Upper lobe of left lung (tissue), 6 donors: ENCODE results near the gene ADAMTSL2. TPM values are rescaled to one million over a fixed set of nuclear protein-coding genes. Genes with fewer than 3 reads are reported as not detected.

Experiments
- ATAC-seq, 2 donors: fragments of 200-7000 bp; cut with Tn5 transposase; one replicate each; pipeline ENCODE4 v1.9.1; 2022; ENCODE audit warnings: mild to moderate bottlenecking in 2 of 2, moderate library complexity in 2 of 2; ENCODE audit not compliant: low FRiP score in 2 of 2
- DNase-seq, 2 donors: peaks; one replicate each; pipeline ENCODE4 v3.0.0-alpha.2; 2019 to 2020
- H3K27ac ChIP-seq, 4 donors: fragments of 200-600 bp; sonication (generic); one replicate each; pipeline ENCODE4 v1.5.1; 2016 to 2019
- H3K27me3 ChIP-seq, 4 donors: fragments of 200-600 bp; sonication (generic); one replicate each; pipeline ENCODE4 v1.5.1; 2017 to 2019
- H3K36me3 ChIP-seq, 4 donors: fragments of 200-600 bp; sonication (generic); one replicate each; pipeline ENCODE4 v1.5.1; 2016 to 2019
- H3K4me1 ChIP-seq, 4 donors: fragments of 200-600 bp; sonication (generic); one replicate each; pipeline ENCODE4 v1.5.1; 2018 to 2019
- H3K4me3 ChIP-seq, 4 donors: fragments of 200-600 bp; sonication (generic); one replicate each; pipeline ENCODE4 v1.5.1; 2017 to 2019; ENCODE audit warnings: mild to moderate bottlenecking in 2 of 4, moderate library complexity in 1 of 4
- H3K9me3 ChIP-seq, 4 donors: fragments of 200-600 bp; sonication (generic); one replicate each; pipeline ENCODE4 v1.5.1; 2018 to 2019
- CTCF ChIP-seq, 6 experiments: fragments of 450-650 bp in 4 of 6; fragments of 200-600 bp in 2 of 6; sonication (generic) in 2 of 6; IDR thresholded peaks; one replicate each; pipeline ENCODE4 v1.5.1; 2016 to 2019; ENCODE audit warnings: antibody characterized with exemption in 6 of 6
- EP300 ChIP-seq, 4 donors: sonication (generic); formaldehyde crosslinking; IDR thresholded peaks; one replicate each; pipeline ENCODE4 v1.5.1; 2017; ENCODE audit warnings: antibody characterized with exemption in 4 of 4, control low read depth in 2 of 4
- POLR2A ChIP-seq, 4 donors: fragments of 450-650 bp; IDR thresholded peaks; one replicate each; pipeline ENCODE4 v1.5.1; 2016 to 2017; ENCODE audit warnings: antibody characterized with exemption in 4 of 4, mild to moderate bottlenecking in 2 of 4
- POLR2AphosphoS5 ChIP-seq, 2 donors: sonication (generic); formaldehyde crosslinking; IDR thresholded peaks; one replicate each; pipeline ENCODE4 v1.5.1; 2017; ENCODE audit warnings: antibody characterized with exemption in 2 of 2
- WGBS, 2 donors: methylation state at CpG; one replicate each; pipeline ENCODE4 v1.1.5; 2017 to 2018; 5-methylcytosine and 5-hydroxymethylcytosine counted together
- total RNA-seq, 6 donors: library from RNA; depleted of rRNA in 4 of 6; stranded (reverse); fragments of >200 nt in 4 of 6; gene quantifications; one replicate each; pipeline versions ENCODE4 v1.1.0 to v1.2.1, GENCODE V29; 2016 to 2021
- donor health status: DM: no; HTN: no; CAD: no; lungs with moderate emphysema.
- donor health status: DM: no; HTN: yes; CAD: no; lungs with severe emphysema.

ADAMTSL2 gene
- 10 to 100 TPM in 4 of 6 donors, 1 to 10 TPM in 2; 1.4 to 34.8 (median 19.2) TPM for total RNA-seq

GRCh38 chr9:133534346-133535291, at the start of gene ADAMTSL2:
ADAMTSL2 (plus strand) TSS chr9:133534704; CDS start chr9:133536713, 2,009 bp downstream.
- Histone ChIP-seq H3K4me3 (peak within 1 kb of the TSS; percentile 19 to 79 (median 44)), H3K27ac (peak within 1 kb of the TSS; percentile 59 to 74 (median 72)), H3K27me3 (peaks cover 0 to 10% (median 0%) of the 10 kb centered on the region in 4 donors), H3K36me3 (no peaks in the 10 kb centered on the region), H3K9me3 (no peaks in the 10 kb centered on the region), H3K4me1 (peaks cover 34 to 56% (median 40%) of the 10 kb centered on the region in 4 donors)
- peak; percentile 27 to 95 for DNase-seq
- 4 to 5% methylated on average over 26 to 38 of the region's 70 CpGs for WGBS, 2 donors
- TF ChIP-seq CTCF (IDR thresholded peaks at IDR 0.05), result no peak
- no peak for TF ChIP-seq POLR2AphosphoS5 (IDR thresholded peaks at IDR 0.05)
- no peak for TF ChIP-seq EP300 (IDR thresholded peaks at IDR 0.05)
- TF ChIP-seq POLR2A (IDR thresholded peaks at IDR 0.05), result no peak
- ATAC-seq, result peak; percentile 5 to 79

- Histone ChIP-seq H3K36me3 (no peaks in the 10 kb centered on the region), H3K27me3 (no peaks in the 10 kb centered on the region), H3K27ac (no peak overlapping the region), H3K4me1 (peaks cover 4 to 15% (median 9%) of the 10 kb centered on the region in 4 donors), H3K9me3 (no peaks in the 10 kb centered on the region), H3K4me3 (no peak overlapping the region)
- ATAC-seq (peak in 1 of 2 donors; percentile 19), DNase-seq (peak in 1 of 2 donors; percentile 82)
- TF ChIP-seq CTCF (IDR thresholded peaks at IDR 0.05) (no peak), EP300 (IDR thresholded peaks at IDR 0.05) (no peak), POLR2AphosphoS5 (IDR thresholded peaks at IDR 0.05) (no peak), POLR2A (IDR thresholded peaks at IDR 0.05) (no peak)
- 58 to 90% methylated on average over 4 to 17 of the region's 25 CpGs for WGBS, 2 donors
These were observed 48.8 kb upstream of the ADAMTSL2 start for GRCh38 chr9:133485531-133486260.

- Histone ChIP-seq H3K27me3 (no peaks in the 10 kb centered on the region), H3K9me3 (no peaks in the 10 kb centered on the region), H3K4me1 (peaks cover 13 to 18% (median 14%) of the 10 kb centered on the region in 4 donors), H3K27ac (peak overlapping the region in 2 of 4 donors; percentile 56 to 65), H3K36me3 (no peaks in the 10 kb centered on the region), H3K4me3 (no peak overlapping the region)
- DNase-seq (no peak), ATAC-seq (no peak)
- 82 to 83% methylated on average over 7 to 8 of the region's 8 CpGs for WGBS, 2 donors
- TF ChIP-seq POLR2A (IDR thresholded peaks at IDR 0.05) (no peak), EP300 (IDR thresholded peaks at IDR 0.05) (no peak), POLR2AphosphoS5 (IDR thresholded peaks at IDR 0.05) (no peak), CTCF (IDR thresholded peaks at IDR 0.05) (no peak)
These were observed 47.2 kb upstream of the ADAMTSL2 start for GRCh38 chr9:133487331-133487725.

- Histone ChIP-seq H3K36me3 (no peaks in the 10 kb centered on the region), H3K27ac (peak overlapping the region in 1 of 4 donors; percentile 65), H3K4me1 (peaks cover 15 to 22% (median 20%) of the 10 kb centered on the region in 4 donors), H3K4me3 (no peak overlapping the region), H3K9me3 (no peaks in the 10 kb centered on the region), H3K27me3 (no peaks in the 10 kb centered on the region)
- no peak for ATAC-seq
- peak in 1 of 2 donors; percentile 53 for DNase-seq
- 84 to 88% methylated on average over 11 to 18 of the region's 18 CpGs for WGBS, 2 donors
- no peak for TF ChIP-seq CTCF (IDR thresholded peaks at IDR 0.05)
- TF ChIP-seq POLR2AphosphoS5 (IDR thresholded peaks at IDR 0.05), result no peak
- TF ChIP-seq EP300 (IDR thresholded peaks at IDR 0.05), result no peak
- TF ChIP-seq POLR2A (IDR thresholded peaks at IDR 0.05), result no peak
These were observed 45.7 kb upstream of the ADAMTSL2 start for GRCh38 chr9:133488686-133489252.
